ENCODE results near the gene WRAP73.

WRAP73 gene

DNA sequence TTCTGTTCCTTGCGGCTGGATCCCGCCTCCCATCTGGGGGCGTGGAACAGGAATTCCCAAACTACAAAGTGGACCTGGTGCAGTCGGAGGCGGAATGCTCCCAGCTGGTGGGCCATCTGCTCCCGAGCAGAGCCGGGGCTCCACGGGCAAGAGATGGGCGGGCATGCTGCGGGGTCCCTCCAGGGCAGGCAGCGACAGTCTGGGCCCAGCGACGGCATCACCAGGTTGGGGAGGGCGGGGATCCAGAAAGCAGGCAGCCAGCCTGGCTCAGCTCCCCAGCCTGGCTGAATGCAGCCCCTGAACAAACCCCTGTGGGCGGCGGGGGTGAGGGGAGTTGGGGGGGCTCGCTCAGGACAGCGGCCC lies 42.2 kb downstream of the WRAP73 start:
- Histone ChIP-seq H3K36me3 (ENCODE audit: low read length) (no peaks in the 10 kb centered on the region), H3K27ac (ENCODE audit: low read depth, low read length) (no peak overlapping the region), H3K4me3 (ENCODE audit: insufficient read depth, low read length, poor library complexity, severe bottlenecking) (no peak overlapping the region), H3F3A (ENCODE audit: insufficient read depth) (no peaks in the 10 kb centered on the region), H4K20me1 (ENCODE audit: low read depth, low read length) (no peaks in the 10 kb centered on the region), H3K9me3 (ENCODE audit: insufficient read depth, low read length) (no peaks in the 10 kb centered on the region), H2AFZ (ENCODE audit: low read depth, low read length, severe bottlenecking) (no peak overlapping the region), H3K27me3 (ENCODE audit: low read length) (no peaks in the 10 kb centered on the region), H3K79me2 (ENCODE audit: insufficient read depth, low read length) (no peaks in the 10 kb centered on the region), H3K9me2 (replicated peaks; ENCODE audit: insufficient read depth, low read length) (no peaks in the 10 kb centered on the region), H3K9ac (ENCODE audit: low read length) (no peak overlapping the region), H3K4me2 (ENCODE audit: low read depth, low read length, poor library complexity, severe bottlenecking) (no peak overlapping the region)
- TF ChIP-seq, protein P1, sequence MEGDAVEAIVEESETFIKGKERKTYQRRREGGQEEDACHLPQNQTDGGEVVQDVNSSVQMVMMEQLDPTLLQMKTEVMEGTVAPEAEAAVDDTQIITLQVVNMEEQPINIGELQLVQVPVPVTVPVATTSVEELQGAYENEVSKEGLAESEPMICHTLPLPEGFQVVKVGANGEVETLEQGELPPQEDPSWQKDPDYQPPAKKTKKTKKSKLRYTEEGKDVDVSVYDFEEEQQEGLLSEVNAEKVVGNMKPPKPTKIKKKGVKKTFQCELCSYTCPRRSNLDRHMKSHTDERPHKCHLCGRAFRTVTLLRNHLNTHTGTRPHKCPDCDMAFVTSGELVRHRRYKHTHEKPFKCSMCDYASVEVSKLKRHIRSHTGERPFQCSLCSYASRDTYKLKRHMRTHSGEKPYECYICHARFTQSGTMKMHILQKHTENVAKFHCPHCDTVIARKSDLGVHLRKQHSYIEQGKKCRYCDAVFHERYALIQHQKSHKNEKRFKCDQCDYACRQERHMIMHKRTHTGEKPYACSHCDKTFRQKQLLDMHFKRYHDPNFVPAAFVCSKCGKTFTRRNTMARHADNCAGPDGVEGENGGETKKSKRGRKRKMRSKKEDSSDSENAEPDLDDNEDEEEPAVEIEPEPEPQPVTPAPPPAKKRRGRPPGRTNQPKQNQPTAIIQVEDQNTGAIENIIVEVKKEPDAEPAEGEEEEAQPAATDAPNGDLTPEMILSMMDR (IDR thresholded peaks at IDR 0.05; ENCODE audit: insufficient read depth, low read length, poor library complexity, severe bottlenecking) = no peak
- TF ChIP-seq EZH2phosphoT487 (conservative IDR thresholded peaks at IDR 0.05; ENCODE audit: low read length) = no peak

DNA sequence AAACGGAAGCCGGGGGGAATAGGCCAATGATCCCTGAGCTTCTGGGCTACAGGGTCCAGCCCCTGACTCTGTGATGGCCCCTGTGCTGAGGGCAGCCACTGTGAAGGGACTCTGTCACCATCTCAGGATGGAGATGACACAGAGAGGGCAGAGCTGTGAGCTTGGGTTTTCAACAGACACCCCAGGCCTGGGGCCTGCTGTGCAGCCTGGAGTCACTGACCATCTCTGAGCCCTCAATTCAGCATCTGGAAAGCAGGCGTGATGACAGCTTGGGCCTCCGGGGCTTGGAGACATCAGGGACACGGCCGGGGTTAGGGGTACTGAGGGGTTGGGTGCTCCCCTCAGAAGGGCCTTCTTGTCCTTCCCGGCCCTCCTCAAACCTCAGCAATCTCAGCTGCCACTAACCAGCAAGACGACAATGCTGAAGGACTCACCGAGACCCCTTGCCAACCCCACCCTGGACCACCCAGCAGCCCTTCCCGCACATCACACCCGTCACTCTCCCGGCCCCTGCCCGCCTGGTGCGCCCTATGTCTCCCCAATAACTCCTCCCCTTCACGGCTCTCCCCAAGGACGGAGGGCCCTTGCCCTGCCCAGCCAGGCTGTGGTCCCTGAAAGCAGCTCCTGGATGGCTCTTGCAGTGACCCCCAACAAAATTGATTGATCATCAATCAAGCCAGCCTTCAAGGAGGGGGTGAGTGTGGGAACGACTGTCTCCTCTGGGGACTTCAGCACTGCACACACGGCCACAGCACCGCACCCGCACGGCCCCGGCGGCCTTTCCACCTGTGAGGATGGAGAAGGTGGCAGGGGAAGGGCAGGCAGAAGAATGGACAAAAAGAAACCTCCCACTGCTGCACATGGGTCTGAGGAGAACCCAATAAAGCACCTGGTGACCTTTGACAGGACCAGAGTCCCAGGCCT lies 42.9 kb downstream of the WRAP73 start:
- Histone ChIP-seq H3K27me3 (ENCODE audit: low read length) (no peaks in the 10 kb centered on the region), H3K36me3 (ENCODE audit: low read length) (no peaks in the 10 kb centered on the region), H3K79me2 (ENCODE audit: insufficient read depth, low read length) (no peaks in the 10 kb centered on the region), H3F3A (ENCODE audit: insufficient read depth) (no peaks in the 10 kb centered on the region), H3K9ac (ENCODE audit: low read length) (no peak overlapping the region), H3K4me3 (ENCODE audit: insufficient read depth, low read length, poor library complexity, severe bottlenecking) (no peak overlapping the region), H3K27ac (ENCODE audit: low read depth, low read length) (no peak overlapping the region), H3K4me2 (ENCODE audit: low read depth, low read length, poor library complexity, severe bottlenecking) (no peak overlapping the region), H3K9me3 (ENCODE audit: insufficient read depth, low read length) (no peaks in the 10 kb centered on the region), H4K20me1 (ENCODE audit: low read depth, low read length) (no peaks in the 10 kb centered on the region), H2AFZ (ENCODE audit: low read depth, low read length, severe bottlenecking) (no peak overlapping the region), H3K9me2 (replicated peaks; ENCODE audit: insufficient read depth, low read length) (no peaks in the 10 kb centered on the region)
- TF ChIP-seq, protein P1 (IDR thresholded peaks at IDR 0.05; ENCODE audit: insufficient read depth, low read length, poor library complexity, severe bottlenecking) = no peak
- no peak for TF ChIP-seq EZH2phosphoT487 (conservative IDR thresholded peaks at IDR 0.05; ENCODE audit: low read length)

DNA sequence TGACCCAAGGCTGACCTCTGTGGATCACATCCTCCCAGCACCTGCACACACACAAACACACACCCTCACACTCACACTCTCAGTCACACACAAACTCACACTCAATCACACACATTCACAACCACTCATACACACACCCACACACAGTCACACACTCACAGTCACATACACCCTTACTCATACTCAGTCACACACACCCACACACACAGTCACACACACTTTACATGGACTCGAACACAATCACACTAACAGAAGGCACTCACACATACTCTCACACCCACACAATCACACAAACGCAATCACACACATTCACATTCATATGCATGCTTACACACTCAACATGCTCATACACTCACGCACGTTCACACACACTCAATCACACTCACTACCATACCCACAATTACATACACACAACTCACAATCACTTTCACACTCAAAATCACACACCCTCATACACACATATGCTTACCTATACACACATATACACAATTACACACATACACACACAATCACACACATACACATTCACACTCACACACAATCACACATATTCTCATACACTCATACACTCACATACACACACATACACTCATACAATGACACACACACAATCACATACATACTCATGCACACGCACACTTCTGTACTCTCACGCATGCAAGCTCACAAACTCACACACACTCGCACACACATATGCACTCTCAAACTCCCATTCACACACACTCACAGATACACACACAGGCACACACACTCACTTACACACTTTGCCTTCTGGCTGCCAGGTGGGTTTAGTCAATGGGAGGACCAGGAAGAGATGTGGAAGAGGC lies 44.7 kb downstream of the WRAP73 start:
- H3K4me3 ChIP-seq (ENCODE audit: insufficient read depth, low read length, poor library complexity, severe bottlenecking) = no peak overlapping the region
- H3F3A ChIP-seq (ENCODE audit: insufficient read depth) = no peaks in the 10 kb centered on the region
- H3K4me2 ChIP-seq (ENCODE audit: low read depth, low read length, poor library complexity, severe bottlenecking) = no peak overlapping the region
- no peak overlapping the region for H3K9ac ChIP-seq (ENCODE audit: low read length)
- no peaks in the 10 kb centered on the region for H3K9me2 ChIP-seq (replicated peaks; ENCODE audit: insufficient read depth, low read length)
- H4K20me1 ChIP-seq (ENCODE audit: low read depth, low read length) = no peaks in the 10 kb centered on the region
- no peaks in the 10 kb centered on the region for H3K9me3 ChIP-seq (ENCODE audit: insufficient read depth, low read length)
- TF ChIP-seq, protein P1 (IDR thresholded peaks at IDR 0.05; ENCODE audit: insufficient read depth, low read length, poor library complexity, severe bottlenecking) = no peak
- TF ChIP-seq EZH2phosphoT487 (conservative IDR thresholded peaks at IDR 0.05; ENCODE audit: low read length) = no peak
- no peaks in the 10 kb centered on the region for H3K27me3 ChIP-seq (ENCODE audit: low read length)
- H3K27ac ChIP-seq (ENCODE audit: low read depth, low read length) = no peak overlapping the region
- H3K79me2 ChIP-seq (ENCODE audit: insufficient read depth, low read length) = no peaks in the 10 kb centered on the region
- no peaks in the 10 kb centered on the region for H3K36me3 ChIP-seq (ENCODE audit: low read length)
- no peak overlapping the region for H2AFZ ChIP-seq (ENCODE audit: low read depth, low read length, severe bottlenecking)
